Adrenal gland (tissue), 5 donors: Measurements from ENCODE around the gene CLASP2.

Experiments
- CTCF ChIP-seq, 6 experiments: fragments of 450-650 bp in 4 of 6; fragments of 200-600 bp in 2 of 6; sonication (generic) in 1 of 6; IDR thresholded peaks; 1 replicate in 5 of 6; 2 replicates in 1 of 6; pipeline versions ENCODE4 v1.5.1 to v1.8.0; 2016 to 2021; ENCODE audit warnings: antibody characterized with exemption in 6 of 6, mild to moderate bottlenecking in 2 of 6, moderate library complexity in 1 of 6
- POLR2A ChIP-seq, 2 donors: fragments of 450-650 bp; IDR thresholded peaks; one replicate each; pipeline ENCODE4 v1.6.1; 2017; ENCODE audit warnings: antibody characterized with exemption in 2 of 2, mild to moderate bottlenecking in 2 of 2, moderate library complexity in 1 of 2
- donor health status: DM: no; HTN: no; CAD: no.

GRCh38 chr3:33750211-33750548, 32.1 kb upstream of the CLASP2 start:
- no peak for TF ChIP-seq CTCF (IDR thresholded peaks at IDR 0.05)
- no peak for TF ChIP-seq POLR2A (IDR thresholded peaks at IDR 0.05)
